GM12878 (cell line): ENCODE results near the gene PRM3. TPM values are rescaled to one million over a fixed set of nuclear protein-coding genes. Genes with fewer than 3 reads are reported as not detected.

Experiments used
- ATAC-seq: fragments of 200-7000 bp; cut with Tn5 transposase; 3 replicates; pipeline ENCODE4 v1.9.1; 2020; ENCODE audit warnings: mild to moderate bottlenecking, moderate library complexity
- BruUV-seq: library from RNA; stranded (reverse); fragments of 400-500 nt; replicated peaks from 2 replicates; lab custom pipeline; 2021; lab: Mats Ljungman, UMichigan
- CTCF ChIA-PET: fragments of 300-600 bp; sonication (Branson Sonifier 250); formaldehyde crosslinking; extraction: SDS; loops from one replicate; lab custom pipeline; 2021; ENCODE audit warnings: inconsistent platforms; lab: Yijun Ruan, JAX
- POLR2A ChIA-PET: fragments of 350-600 bp; formaldehyde crosslinking; extraction: SDS; loops from one replicate; lab custom pipeline; 2021; ENCODE audit warnings: inconsistent platforms; lab: Charles Lee
- RAD21 ChIA-PET: fragments of 300-600 bp; sonication (Branson Sonifier 250); formaldehyde crosslinking; loops from one replicate; lab custom pipeline; 2023; ENCODE audit warnings: antibody characterized with exemption; ENCODE audit not compliant: unreplicated experiment; lab: Charles Lee
- SMC1A ChIA-PET: fragments of 300-600 bp; sonication (Branson Sonifier 250); formaldehyde crosslinking; loops from one replicate; lab custom pipeline; 2023; ENCODE audit not compliant: unreplicated experiment, uncharacterized antibody; lab: Charles Lee
- DNase-seq: peaks from one replicate; pipeline ENCODE4 v3.0.0-alpha.2; 2011; ENCODE audit warnings: low read depth, low spot score
- FAIRE-seq: peaks from 3 replicates; lab custom pipeline; 2011; peaks lifted over from hg19 to GRCh38; lab: Jason Lieb, UNC
- H2AFZ ChIP-seq: 2 replicates; pipeline ENCODE4 v1.6.0; 2011; ENCODE audit warnings: low read depth, low read length, control low read depth; ENCODE audit not compliant: control insufficient read depth
- H3K27ac ChIP-seq: 2 replicates; pipeline ENCODE4 v1.5.1; 2011; ENCODE audit warnings: control low read depth; ENCODE audit not compliant: control insufficient read depth, insufficient read depth
- H3K27me3 ChIP-seq, 2 experiments: replicated peaks in 1 of 2; 2 replicates each; pipeline versions ENCODE4 v1.6.0 to v1.6.1; 2011; ENCODE audit warnings: low read length in 1 of 2; ENCODE audit not compliant: control insufficient read depth in 2 of 2, insufficient read depth in 2 of 2
- H3K36me3 ChIP-seq, 2 experiments: 2 replicates each; pipeline ENCODE4 v1.5.1; 2011; ENCODE audit warnings: low read length in 1 of 2; ENCODE audit not compliant: control insufficient read depth in 2 of 2, insufficient read depth in 2 of 2
- H3K4me1 ChIP-seq: 2 replicates; pipeline ENCODE4 v1.6.1; 2011; ENCODE audit warnings: mild to moderate bottlenecking, low read length, moderate library complexity, mixed read lengths; ENCODE audit not compliant: control insufficient read depth, insufficient read depth
- H3K4me2 ChIP-seq: 2 replicates; pipeline ENCODE4 v1.6.0; 2011; ENCODE audit warnings: control low read depth; ENCODE audit not compliant: control insufficient read depth, insufficient read depth
- H3K4me3 ChIP-seq: fragments of 200-600 bp; sonication (generic); 2 replicates; pipeline ENCODE4 v1.5.1; 2016
- H3K79me2 ChIP-seq: 2 replicates; pipeline ENCODE4 v1.6.0; 2011; ENCODE audit warnings: low read length; ENCODE audit not compliant: control insufficient read depth, insufficient read depth
- H3K9ac ChIP-seq: 2 replicates; pipeline ENCODE4 v1.8.0; 2011; ENCODE audit warnings: low read length, control low read depth, mixed read lengths; ENCODE audit not compliant: control insufficient read depth, insufficient read depth
- H3K9me3 ChIP-seq: replicated peaks from 3 replicates; pipeline ENCODE4 v1.5.1; 2011; ENCODE audit warnings: mild to moderate bottlenecking, low read length; ENCODE audit not compliant: control insufficient read depth, insufficient read depth
- H4K20me1 ChIP-seq: 2 replicates; pipeline ENCODE4 v1.6.0; 2011; ENCODE audit not compliant: control insufficient read depth, insufficient read depth
- BACH1 ChIP-seq: fragments of 450-650 bp; IDR thresholded peaks from 2 replicates; pipeline ENCODE4 v1.6.1; 2017; ENCODE audit warnings: mild to moderate bottlenecking, borderline replicate concordance
- E2F4 ChIP-seq: IDR thresholded peaks from 2 replicates; pipeline ENCODE4 v1.6.1; 2012; ENCODE audit warnings: low read depth, low read length, improper control_type of control experiment
- ESRRA ChIP-seq: IDR thresholded peaks from 2 replicates; pipeline ENCODE4 v1.6.1; 2012; ENCODE audit warnings: mild to moderate bottlenecking, low read length, improper control_type of control experiment
- IRF3 ChIP-seq: fragments of 450-650 bp; IDR thresholded peaks from 2 replicates; pipeline ENCODE4 v1.6.1; 2014; ENCODE audit warnings: mild to moderate bottlenecking
- JUND ChIP-seq: IDR thresholded peaks from 2 replicates; pipeline ENCODE4 v1.6.1; 2012; ENCODE audit warnings: low read depth, mild to moderate bottlenecking, low read length, improper control_type of control experiment, moderate library complexity
- MYC ChIP-seq: IDR thresholded peaks from 2 replicates; pipeline ENCODE4 v1.6.1; 2011; ENCODE audit warnings: mild to moderate bottlenecking, low read length, moderate library complexity, inconsistent platforms; ENCODE audit not compliant: insufficient read depth, insufficient replicate concordance, insufficient read length, severe bottlenecking
- NBN ChIP-seq: fragments of 450-650 bp; IDR thresholded peaks from 2 replicates; pipeline ENCODE4 v1.6.1; 2016
- PML ChIP-seq: IDR thresholded peaks from 2 replicates; pipeline ENCODE4 v1.6.1; 2012; ENCODE audit warnings: low read length, inconsistent platforms
- RELA ChIP-seq: fragments of 450-650 bp; IDR thresholded peaks from 2 replicates; pipeline ENCODE4 v1.8.0; 2014; ENCODE audit warnings: borderline replicate concordance; ENCODE audit not compliant: partially characterized antibody
- REST ChIP-seq: IDR thresholded peaks from 2 replicates; pipeline ENCODE4 v1.6.1; 2012; ENCODE audit warnings: mild to moderate bottlenecking, low read depth, low read length
- SMAD5 ChIP-seq: IDR thresholded peaks from 2 replicates; pipeline ENCODE4 v1.6.1; 2016; ENCODE audit warnings: antibody characterized with exemption, low read depth
- SMARCA5 ChIP-seq: fragments of 450-650 bp; IDR thresholded peaks from 2 replicates; pipeline ENCODE4 v1.6.1; 2017; ENCODE audit warnings: mild to moderate bottlenecking
- SRF ChIP-seq, 2 experiments: IDR thresholded peaks; 2 replicates each; pipeline ENCODE4 v1.6.1; 2011; ENCODE audit warnings: low read depth in 2 of 2, low read length in 2 of 2, mild to moderate bottlenecking in 1 of 2, moderate library complexity in 1 of 2
- SUPT20H ChIP-seq: IDR thresholded peaks from 2 replicates; pipeline ENCODE4 v1.6.1; 2011; ENCODE audit warnings: low read depth, mild to moderate bottlenecking, low read length, moderate library complexity, borderline replicate concordance; ENCODE audit not compliant: control insufficient read depth
- USF1 ChIP-seq: IDR thresholded peaks from 2 replicates; pipeline ENCODE4 v1.6.1; 2011; ENCODE audit warnings: borderline replicate concordance, low read depth, mild to moderate bottlenecking, moderate library complexity, mixed read lengths, low read length; ENCODE audit not compliant: insufficient read depth; ENCODE audit errors: extremely low read length
- ZBED1 ChIP-seq: IDR thresholded peaks from 2 replicates; pipeline ENCODE4 v1.6.1; 2016; ENCODE audit warnings: borderline replicate concordance
- ZNF207 ChIP-seq: fragments of 450-650 bp; IDR thresholded peaks from 2 replicates; pipeline ENCODE4 v1.6.1; 2014; ENCODE audit warnings: antibody characterized with exemption, mild to moderate bottlenecking, borderline replicate concordance
- WGBS: methylation state at CpG from one replicate; pipeline ENCODE4 v1.1.6; 2016; ENCODE audit warnings: low lambda C conversion rate; ENCODE audit not compliant: insufficient replicate concordance, insufficient coverage; ENCODE audit errors: missing lambda C conversion rate; 5-methylcytosine and 5-hydroxymethylcytosine counted together
- in situ Hi-C: fragments of 300-500 bp; cut with MboI; formaldehyde crosslinking; loops from 9 replicates; pipeline ENCODE4 v1.14.3; 2018; ENCODE audit warnings: mixed read lengths
- intact Hi-C: fragments of 100-400 bp; cut with micrococcal nuclease; formaldehyde crosslinking; loops from one replicate; pipeline ENCODE4 v1.14.2; 2022; ENCODE audit not compliant: unreplicated experiment
- polyA plus RNA-seq, 11 experiments: library from polyadenylated mRNA; depleted of rRNA in 4 of 11; unstranded in 6 of 11; stranded (reverse) in 5 of 11; fragments of >200 nt; fragmentation: Nextera tagmentation in 4 of 11; fragmentation: Illumina TruSeq in 1 of 11; extraction: Ambion mirVana in 4 of 11; extraction: Trizol in 1 of 11; gene quantifications; 1 replicate in 1 of 11; 2 replicates in 10 of 11; pipeline versions ENCODE4 v1.2.1 to v1.2.3, GENCODE V29; 2011 to 2016; ENCODE audit warnings: inconsistent platforms in 2 of 11, missing spikeins in 2 of 11, low read depth in 1 of 11
- total RNA-seq, 4 experiments: library from RNA; depleted of rRNA in 3 of 4; stranded (reverse); fragments of >200 nt in 3 of 4; fragmentation: Illumina TruSeq in 1 of 4; extraction: Trizol in 1 of 4; gene quantifications; 2 replicates each; pipeline versions ENCODE4 v1.2.1 to v1.2.3, GENCODE V29; 2013 to 2021

Gene PRM3
- total and polyA plus RNA-seq, 10 of the 15 experiments (the other 5 are each of a cell fraction or from before 2014, with no cell fraction given): not detected

GRCh38 chr16:11245222-11245737 lies 28.1 kb downstream of the PRM3 start:
- no peaks in the 10 kb centered on the region for H3K27me3 ChIP-seq
- H3K36me3 ChIP-seq: no peaks in the 10 kb centered on the region
- peaks cover 12% of the 10 kb centered on the region for H3K4me1 ChIP-seq
- intact Hi-C loops (no loop called here), in situ Hi-C loops (no loop called here)
- no peak overlapping the region for H3K9ac ChIP-seq
- WGBS: 72% methylated on average over 5 of the region's 5 CpGs
- H3K27ac ChIP-seq: no peak overlapping the region
- no peaks in the 10 kb centered on the region for H4K20me1 ChIP-seq
- DNase-seq: no peak
- ChIA-PET RAD21 (interaction anchor here (0.6 to 3.3 kb wide), 4 partner anchors 20 to 55 kb away, joined by 3 to 13 read pairs (median 5); no protein-coding TSS in a partner anchor), POLR2A (interaction anchor here (0.6 to 1.4 kb wide), 2 partner anchors 9 to 344 kb away, joined by 4 to 6 read pairs; no protein-coding TSS in a partner anchor)
- BruUV-seq: no TSS peak
- H3K9me3 ChIP-seq: no peaks in the 10 kb centered on the region; the same call in 2 of the 3 replicates
- no peaks in the 10 kb centered on the region for H3K79me2 ChIP-seq
- TF ChIP-seq SRF (IDR thresholded peaks at IDR 0.05; ENCODE audit: low read depth in 2 of 2, low read length in 2 of 2): no peak
- TF ChIP-seq BACH1: no peak
- TF ChIP-seq ESRRA: no peak
- no peak for TF ChIP-seq PML
- TF ChIP-seq SMARCA5: no peak
- TF ChIP-seq SUPT20H: no peak
- TF ChIP-seq JUND: no peak
- no peak for TF ChIP-seq RELA
- TF ChIP-seq ZNF207: no peak
- no peak for TF ChIP-seq NBN
- TF ChIP-seq SMAD5: no peak
- no peak for TF ChIP-seq USF1
- TF ChIP-seq E2F4: no peak
- TF ChIP-seq REST: no peak
- no peak for TF ChIP-seq ZBED1
- no peak for TF ChIP-seq IRF3
- TF ChIP-seq MYC: no peak
- TF ChIP-seq, all 136 proteins: peak for 0
- ATAC-seq (no peak), FAIRE-seq (no peak)
- SMC1A ChIA-PET: interaction anchor here (1.0 to 3.3 kb wide), 7 partner anchors 8 to 281 kb away, joined by 3 to 15 read pairs (median 4); no protein-coding TSS in a partner anchor
- no peak overlapping the region for H3K4me3 ChIP-seq
- no peak overlapping the region for H2AFZ ChIP-seq
- CTCF ChIA-PET: no interaction called here
- H3K4me2 ChIP-seq: no peak overlapping the region
